Measurements from ENCODE around the gene REV1.
"Not testable (repeated sequence)": the region's sequence is repeated elsewhere in the genome, so short reads cannot be mapped to it uniquely, and the experiment has no call there.

REV1 gene

DNA sequence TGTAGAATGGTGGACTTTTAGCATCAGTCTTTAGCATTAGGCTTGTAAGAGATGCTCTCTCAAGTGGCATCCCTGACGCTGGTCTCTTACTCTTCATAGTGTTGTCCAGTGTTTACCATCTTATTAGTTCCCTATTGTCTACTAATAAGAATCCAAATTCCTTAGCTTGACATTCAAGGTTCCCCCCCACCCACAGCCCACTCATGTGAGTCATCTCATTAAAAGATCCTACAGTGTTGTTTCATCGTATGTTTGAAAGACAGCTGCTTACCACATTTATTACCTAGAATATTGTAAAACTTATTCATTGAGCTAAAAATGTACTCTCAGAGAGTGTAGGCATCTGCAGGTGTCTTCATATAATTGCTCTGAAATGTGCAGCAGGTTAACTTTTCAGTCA, 124.2 kb downstream of the REV1 start:
- in situ Hi-C loops (cut with HindIII; ENCODE audit: low sequenced_read_pairs): no loop called here

- in situ Hi-C loops (cut with HindIII; ENCODE audit: low sequenced_read_pairs): no loop called here
These were observed 133.0 kb downstream of the REV1 start for GRCh38 chr2:99356853-99357252.

- in situ Hi-C loops (cut with HindIII; ENCODE audit: low sequenced_read_pairs): not testable (repeated sequence)
These were observed 135.0 kb downstream of the REV1 start for GRCh38 chr2:99354825-99355224.

- in situ Hi-C loops (cut with HindIII; ENCODE audit: low sequenced_read_pairs): no loop called here
These were observed 135.7 kb downstream of the REV1 start for GRCh38 chr2:99354070-99354469.
